Measurements from ENCODE around the gene TMEM250. TPM values are rescaled to one million over a fixed set of nuclear protein-coding genes. Genes with fewer than 3 reads are reported as not detected.

Gene TMEM250
- total RNA-seq, 4 donors from 2014 or later = 52.3 to 62.9 (median 55.1) TPM

DNA sequence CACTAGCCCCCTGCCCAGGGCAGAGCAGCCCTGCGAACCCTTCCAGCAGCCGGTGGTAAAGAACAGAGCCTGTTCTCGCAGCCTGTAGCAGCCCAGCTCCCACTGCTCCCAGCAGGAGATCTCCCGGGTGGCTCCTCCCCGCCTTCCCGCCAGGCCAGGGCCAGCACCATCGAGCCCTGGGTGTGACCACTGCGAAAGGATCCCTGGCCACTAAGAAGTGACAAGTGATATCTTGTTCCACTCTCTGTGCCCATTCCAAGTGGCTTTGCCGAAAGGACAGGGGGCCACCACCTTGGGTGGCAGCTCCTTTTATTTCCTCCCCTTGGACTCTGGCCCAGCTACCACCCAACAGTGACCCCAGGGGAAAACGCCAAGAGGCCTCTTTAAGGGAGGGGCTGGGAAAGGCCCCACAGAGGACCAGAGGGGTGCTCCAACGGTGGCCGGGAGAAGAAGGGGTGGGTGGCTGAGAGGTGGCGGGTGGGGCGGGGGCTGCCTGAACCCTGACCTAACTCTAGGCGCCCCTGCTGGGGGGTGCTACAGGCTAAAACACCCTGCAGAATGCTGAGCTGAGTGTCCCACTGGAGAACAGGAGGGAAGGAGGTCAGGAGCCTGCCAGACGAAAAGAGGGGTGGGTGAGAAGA lies 25.2 kb downstream of the TMEM250 start:
- no peak for TF ChIP-seq POLR2A (IDR thresholded peaks at IDR 0.05)
- TF ChIP-seq, protein P1, sequence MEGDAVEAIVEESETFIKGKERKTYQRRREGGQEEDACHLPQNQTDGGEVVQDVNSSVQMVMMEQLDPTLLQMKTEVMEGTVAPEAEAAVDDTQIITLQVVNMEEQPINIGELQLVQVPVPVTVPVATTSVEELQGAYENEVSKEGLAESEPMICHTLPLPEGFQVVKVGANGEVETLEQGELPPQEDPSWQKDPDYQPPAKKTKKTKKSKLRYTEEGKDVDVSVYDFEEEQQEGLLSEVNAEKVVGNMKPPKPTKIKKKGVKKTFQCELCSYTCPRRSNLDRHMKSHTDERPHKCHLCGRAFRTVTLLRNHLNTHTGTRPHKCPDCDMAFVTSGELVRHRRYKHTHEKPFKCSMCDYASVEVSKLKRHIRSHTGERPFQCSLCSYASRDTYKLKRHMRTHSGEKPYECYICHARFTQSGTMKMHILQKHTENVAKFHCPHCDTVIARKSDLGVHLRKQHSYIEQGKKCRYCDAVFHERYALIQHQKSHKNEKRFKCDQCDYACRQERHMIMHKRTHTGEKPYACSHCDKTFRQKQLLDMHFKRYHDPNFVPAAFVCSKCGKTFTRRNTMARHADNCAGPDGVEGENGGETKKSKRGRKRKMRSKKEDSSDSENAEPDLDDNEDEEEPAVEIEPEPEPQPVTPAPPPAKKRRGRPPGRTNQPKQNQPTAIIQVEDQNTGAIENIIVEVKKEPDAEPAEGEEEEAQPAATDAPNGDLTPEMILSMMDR (IDR thresholded peaks at IDR 0.05) = no peak
- peak overlapping the region; percentile 43 for H3K4me3 ChIP-seq (ENCODE audit: low read depth, poor library complexity, severe bottlenecking)
- no peak for DNase-seq (ENCODE audit: low spot score in 2 of 2)
- intact Hi-C loops (cut with DNase I; ENCODE audit: low total_unique reads) = no loop called here
- 39 to 43% methylated on average over 16 of the region's 16 CpGs for whole genome bisulfite sequencing, 2 donors

DNA sequence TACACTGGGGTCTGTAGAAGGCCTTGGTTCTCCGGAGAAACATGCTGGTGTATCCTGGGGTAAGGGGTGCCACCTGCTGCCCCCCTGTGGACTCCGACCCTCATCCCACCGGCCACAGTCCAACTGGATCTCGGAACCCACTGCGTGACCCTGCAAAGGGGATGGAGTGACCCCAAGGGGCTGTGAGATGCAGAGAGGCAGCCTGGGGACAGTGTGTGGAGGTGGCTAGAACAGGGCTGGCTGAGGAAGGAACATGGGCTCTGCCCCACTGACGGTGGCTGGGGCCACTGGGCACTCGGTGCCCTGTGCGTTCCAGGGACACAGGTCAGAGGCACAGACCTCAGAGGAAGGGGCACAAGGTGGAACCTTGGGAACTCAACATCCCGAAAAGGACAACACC lies 25.9 kb downstream of the TMEM250 start:
- 72 to 82% methylated on average over 8 of the region's 9 CpGs for WGBS, 2 donors
- TF ChIP-seq, protein P1 (IDR thresholded peaks at IDR 0.05) = no peak
- no peak for TF ChIP-seq POLR2A (IDR thresholded peaks at IDR 0.05)
- DNase-seq (ENCODE audit: low spot score in 2 of 2) = no peak
- intact Hi-C loops (cut with DNase I; ENCODE audit: low total_unique reads) = no loop called here
- no peak overlapping the region for H3K4me3 ChIP-seq (ENCODE audit: low read depth, poor library complexity, severe bottlenecking)

DNA sequence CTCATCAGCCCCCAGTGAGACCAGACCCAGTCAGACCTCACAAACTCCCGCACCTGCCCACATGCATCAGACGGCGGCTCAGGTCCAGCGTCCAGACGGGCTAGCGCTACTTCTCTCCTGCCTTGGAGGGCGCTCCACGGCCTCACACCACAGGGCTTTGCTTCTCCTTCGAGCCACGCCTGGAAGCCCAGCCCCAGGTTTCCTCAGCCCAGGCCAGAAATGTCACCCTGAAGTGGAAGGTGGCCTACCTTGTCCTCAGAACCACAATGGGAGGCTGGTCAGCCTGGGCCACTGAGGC lies 26.4 kb downstream of the TMEM250 start:
- WGBS, 2 donors = 75 to 94% methylated on average over 2 to 9 of the region's 10 CpGs
- TF ChIP-seq, protein P1 (IDR thresholded peaks at IDR 0.05) = no peak
- no peak for TF ChIP-seq POLR2A (IDR thresholded peaks at IDR 0.05)
- intact Hi-C loops (cut with DNase I; ENCODE audit: low total_unique reads) = no loop called here

GRCh38 chr9:136091582-136092352 lies 26.9 kb downstream of the TMEM250 start:
- WGBS, 2 donors = 82 to 84% methylated on average over 19 to 20 of the region's 20 CpGs
- TF ChIP-seq, protein P1 (IDR thresholded peaks at IDR 0.05) = no peak
- TF ChIP-seq POLR2A (IDR thresholded peaks at IDR 0.05) = no peak
- no peak overlapping the region for H3K4me3 ChIP-seq (ENCODE audit: low read depth, poor library complexity, severe bottlenecking)
- intact Hi-C loops (cut with DNase I; ENCODE audit: low total_unique reads) = no loop called here
- no peak for DNase-seq (ENCODE audit: low spot score in 2 of 2)

More for the DNA sequence above, 26.4 kb downstream of the TMEM250 start:
- no peak for DNase-seq (ENCODE audit: low spot score in 2 of 2)
- no peak overlapping the region for H3K4me3 ChIP-seq (ENCODE audit: low read depth, poor library complexity, severe bottlenecking)

DNA sequence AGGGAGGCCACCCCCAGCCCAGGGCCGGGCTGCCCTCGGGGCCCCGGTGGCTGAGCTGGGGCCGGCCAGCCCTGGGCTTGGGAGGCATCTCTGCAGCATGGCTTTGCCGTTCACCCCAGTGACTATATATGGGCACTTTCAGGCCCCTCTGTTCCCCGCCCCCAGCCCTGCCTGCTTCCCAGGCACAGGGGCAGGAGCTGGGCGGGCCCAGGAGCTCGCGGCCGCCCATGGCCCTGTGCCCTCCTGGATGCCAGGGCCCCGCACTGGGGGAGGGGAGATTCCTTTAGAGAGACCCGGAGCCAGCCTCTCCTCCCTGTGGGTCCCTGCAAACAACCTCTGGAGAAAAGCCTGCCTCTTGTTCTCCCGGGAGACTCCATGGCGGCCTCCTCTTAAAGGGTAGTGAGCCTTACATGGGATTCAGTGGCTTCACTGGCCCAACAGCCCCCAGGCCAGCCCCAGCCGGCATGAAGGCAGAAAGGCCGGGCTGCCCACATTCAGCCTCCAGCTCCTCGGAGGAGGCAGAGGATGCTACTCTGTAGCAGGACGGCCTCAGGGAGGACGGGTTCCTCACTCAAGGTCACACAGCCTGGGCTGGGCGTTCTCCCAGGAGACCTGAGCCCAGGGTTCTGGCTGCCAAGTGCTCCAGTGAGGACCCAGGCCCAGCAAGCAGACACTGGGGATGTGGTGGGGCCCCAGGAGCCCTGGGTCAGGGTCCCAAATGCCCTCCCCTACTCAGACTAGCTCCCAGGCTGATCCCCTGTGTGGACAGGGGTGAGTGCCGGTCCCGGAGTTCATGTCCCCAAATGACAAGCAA lies 27.7 kb downstream of the TMEM250 start:
- intact Hi-C loops (cut with DNase I; ENCODE audit: low total_unique reads) = no loop called here
- TF ChIP-seq, protein P1 (IDR thresholded peaks at IDR 0.05) = no peak
- TF ChIP-seq POLR2A (IDR thresholded peaks at IDR 0.05) = no peak
- H3K4me3 ChIP-seq (ENCODE audit: low read depth, poor library complexity, severe bottlenecking) = no peak overlapping the region
- DNase-seq (ENCODE audit: low spot score in 2 of 2) = no peak
- 78 to 80% methylated on average over 10 to 22 of the region's 22 CpGs for WGBS, 2 donors
